OCI-LY7 (cell line): ENCODE measurements around the gene SP1. TPM values are rescaled to one million over a fixed set of nuclear protein-coding genes. Genes with fewer than 3 reads are reported as not detected.
"Not testable (repeated sequence)": the region's sequence is repeated elsewhere in the genome, so short reads cannot be mapped to it uniquely, and the experiment has no call there.

ENCODE experiments used
- BruUV-seq: library from RNA; stranded (reverse); fragments of 400-500 nt; replicated peaks from 2 replicates; lab custom pipeline; 2021; lab: Mats Ljungman, UMichigan
- CTCF ChIA-PET: fragments of 300-600 bp; sonication (Branson Sonifier 250); formaldehyde crosslinking; loops from one replicate; lab custom pipeline; 2022; ENCODE audit warnings: antibody characterized with exemption; ENCODE audit not compliant: unreplicated experiment; lab: Charles Lee
- POLR2A ChIA-PET: fragments of 300-600 bp; sonication (Branson Sonifier 250); formaldehyde crosslinking; loops from one replicate; lab custom pipeline; 2022; ENCODE audit warnings: antibody characterized with exemption; lab: Charles Lee
- DNase-seq: peaks from one replicate; pipeline ENCODE4 v3.0.0-alpha.2; 2015; ENCODE audit warnings: low spot score
- H2AFZ ChIP-seq: fragments of 200-600 bp; sonication (generic), shearing (Covaris generic); 2 replicates; pipeline ENCODE4 v1.6.1; 2014; ENCODE audit warnings: mild to moderate bottlenecking, antibody characterized with exemption, low read length, moderate library complexity
- H3K27ac ChIP-seq: fragments of 200-600 bp; sonication (generic); 2 replicates; pipeline ENCODE4 v1.5.1; 2014; ENCODE audit warnings: mixed run types, low read depth, mild to moderate bottlenecking, moderate library complexity, low read length, inconsistent platforms; ENCODE audit not compliant: poor library complexity, severe bottlenecking
- H3K36me3 ChIP-seq: fragments of 200-600 bp; sonication (generic); 2 replicates; pipeline ENCODE4 v1.6.1; 2014; ENCODE audit warnings: mild to moderate bottlenecking, antibody characterized with exemption, low read length, moderate library complexity, mixed read lengths; ENCODE audit not compliant: insufficient read depth
- H3K4me1 ChIP-seq: fragments of 200-600 bp; sonication (generic); 2 replicates; pipeline ENCODE4 v1.5.1; 2014; ENCODE audit warnings: mild to moderate bottlenecking, low read length; ENCODE audit not compliant: insufficient read depth, poor library complexity, severe bottlenecking
- H3K4me2 ChIP-seq: fragments of 200-600 bp; sonication (generic); 2 replicates; pipeline ENCODE4 v1.6.1; 2014; ENCODE audit warnings: mild to moderate bottlenecking, low read length
- H3K4me3 ChIP-seq: fragments of 200-600 bp; sonication (generic); 2 replicates; pipeline ENCODE4 v1.5.1; 2014; ENCODE audit warnings: mild to moderate bottlenecking, low read depth, low read length; ENCODE audit not compliant: poor library complexity, severe bottlenecking
- H3K79me2 ChIP-seq: fragments of 200-600 bp; sonication (generic); 2 replicates; pipeline ENCODE4 v1.6.1; 2016; ENCODE audit warnings: low read depth, mild to moderate bottlenecking, low read length, moderate library complexity, mixed read lengths; ENCODE audit not compliant: insufficient read depth
- H3K9me2 ChIP-seq: fragments of 200-600 bp; sonication (generic); 2 replicates; pipeline ENCODE4 v1.6.1; 2016; ENCODE audit warnings: mild to moderate bottlenecking, low read length, mixed read lengths; ENCODE audit not compliant: insufficient read depth
- H3K9me3 ChIP-seq: fragments of 200-600 bp; sonication (generic); 2 replicates; pipeline ENCODE4 v1.6.1; 2014; ENCODE audit warnings: mild to moderate bottlenecking, mixed run types, low read length, mixed read lengths
- H4K20me1 ChIP-seq: fragments of 200-600 bp; sonication (generic); 2 replicates; pipeline ENCODE4 v1.6.1; 2014; ENCODE audit warnings: mild to moderate bottlenecking, antibody characterized with exemption, low read length, moderate library complexity, mixed read lengths; ENCODE audit not compliant: insufficient read depth
- CTCF ChIP-seq: fragments of 200-600 bp; sonication (generic); conservative IDR thresholded peaks from 2 replicates; pipeline ENCODE4 v1.5.1; 2014; ENCODE audit warnings: mild to moderate bottlenecking, antibody characterized with exemption, low read length, moderate library complexity, mixed read lengths
- EZH2phosphoT487 ChIP-seq: fragments of 200-600 bp; sonication (generic); IDR thresholded peaks from 2 replicates; pipeline ENCODE4 v1.6.1; 2018; ENCODE audit warnings: low read depth, borderline replicate concordance, mild to moderate bottlenecking, mixed run types, antibody characterized with exemption, low read length, moderate library complexity, mixed read lengths
- intact Hi-C: fragments of 100-400 bp; cut with micrococcal nuclease; formaldehyde crosslinking; loops from one replicate; pipeline ENCODE4 v1.10.0; 2022; ENCODE audit not compliant: unreplicated experiment
- total RNA-seq, 2 experiments: library from RNA; depleted of rRNA in 1 of 2; stranded (reverse); fragments of >200 nt in 1 of 2; shearing (Covaris generic) in 1 of 2; gene quantifications; 2 replicates each; pipeline ENCODE4 v1.2.3, GENCODE V29; 2014 to 2022

The SP1 gene
- total RNA-seq, 2 experiments from 2014 or later: 58.9 to 83.9 TPM

- Histone ChIP-seq H3K36me3 (peaks cover 38% of the 10 kb centered on the region), H3K4me2 (no peak overlapping the region), H3K4me3 (no peak overlapping the region), H3K9me2 (no peaks in the 10 kb centered on the region), H3K9me3 (no peaks in the 10 kb centered on the region), H3K79me2 (no peaks in the 10 kb centered on the region), H3K4me1 (peaks cover 8% of the 10 kb centered on the region), H2AFZ (no peak overlapping the region), H4K20me1 (no peaks in the 10 kb centered on the region), H3K27ac (no peak overlapping the region)
- BruUV-seq: no TSS peak
- TF ChIP-seq CTCF: no peak
- TF ChIP-seq EZH2phosphoT487: no peak
- DNase-seq: no peak
- ChIA-PET CTCF (no interaction called here), POLR2A (interaction anchor here (0.9 to 1.8 kb wide), 3 partner anchors 10 to 20 kb away, joined by 3 to 5 read pairs (median 4); no protein-coding TSS in a partner anchor)
- intact Hi-C loops: no loop called here
Observed at GRCh38 chr12:53414756-53415417, 34.9 kb downstream of the SP1 start.

- H3K4me1 ChIP-seq, H2AFZ ChIP-seq, H3K27ac ChIP-seq, H3K4me3 ChIP-seq, CTCF ChIA-PET, POLR2A ChIA-PET, DNase-seq, H3K79me2 ChIP-seq, BruUV-seq, H3K4me2 ChIP-seq, H4K20me1 ChIP-seq, H3K9me3 ChIP-seq, H3K9me2 ChIP-seq, intact Hi-C loops: not testable (repeated sequence)
- peaks cover 34% of the 10 kb centered on the region for H3K36me3 ChIP-seq
Observed at GRCh38 chr12:53415752-53416389, 35.9 kb downstream of the SP1 start.

- H3K9me2 ChIP-seq, H2AFZ ChIP-seq, H3K27ac ChIP-seq, H3K4me2 ChIP-seq, intact Hi-C loops, BruUV-seq, H4K20me1 ChIP-seq, H3K4me3 ChIP-seq, H3K79me2 ChIP-seq, H3K9me3 ChIP-seq: not testable (repeated sequence)
- Histone ChIP-seq H3K4me1 (peaks cover 11% of the 10 kb centered on the region), H3K36me3 (peaks cover 20% of the 10 kb centered on the region)
- DNase-seq: peak; percentile 23
- CTCF ChIA-PET: interaction anchor here (1.0 kb wide), 1 partner anchor 65 kb away, joined by 4 read pairs; no protein-coding TSS in a partner anchor
- POLR2A ChIA-PET: interaction anchor here (1.1 to 1.2 kb wide), 2 partner anchors 30 to 315 kb away, joined by 3 read pairs; no protein-coding TSS in a partner anchor
Observed at GRCh38 chr12:53417291-53417816, 37.4 kb downstream of the SP1 start.
